Fibroblast of skin of abdomen (primary cell): Measurements from ENCODE around the gene RYR2.
"Not testable (repeated sequence)": the region's sequence is repeated elsewhere in the genome, so short reads cannot be mapped to it uniquely, and the experiment has no call there.

Source experiments
- DNase-seq: peaks from one replicate; pipeline ENCODE4 v3.0.0-alpha.2; 2013

The RYR2 gene

GRCh38 chr1:237580726-237581125 lies 538.7 kb downstream of the RYR2 start:
- no peak for DNase-seq

GRCh38 chr1:237583270-237583669 lies 541.3 kb downstream of the RYR2 start:
- DNase-seq, result no peak

GRCh38 chr1:237583756-237584155 lies 541.8 kb downstream of the RYR2 start:
- no peak for DNase-seq

GRCh38 chr1:237590386-237590785 lies 548.4 kb downstream of the RYR2 start:
- peak; percentile 30 for DNase-seq

GRCh38 chr1:237591353-237591752 lies 549.4 kb downstream of the RYR2 start:
- DNase-seq, result no peak

DNA sequence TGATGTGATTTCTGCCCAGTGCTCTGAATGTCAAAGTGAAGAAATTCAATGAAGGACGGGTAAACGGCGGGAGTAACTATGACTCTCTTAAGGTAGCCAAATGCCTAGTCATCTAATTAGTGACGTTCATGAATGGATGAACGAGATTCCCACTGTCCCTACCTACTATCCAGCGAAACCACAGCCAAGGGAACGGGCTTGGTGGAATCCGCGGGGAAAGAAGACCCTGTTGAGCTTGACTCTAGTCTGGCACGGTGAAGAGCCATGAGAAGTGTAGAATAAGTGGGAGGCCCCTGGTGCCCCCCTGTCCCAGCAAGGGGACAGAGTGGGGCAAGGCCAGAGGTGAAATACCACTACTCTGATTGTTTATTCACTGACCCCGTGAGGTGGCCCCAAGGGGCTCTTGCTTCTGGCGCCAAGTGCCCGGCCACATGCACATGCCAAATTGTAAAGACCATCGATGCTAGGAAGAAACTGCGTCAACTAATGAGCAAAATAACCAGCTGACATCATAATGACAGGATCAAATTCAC lies 561.1 kb downstream of the RYR2 start:
- DNase-seq, result not testable (repeated sequence)

DNA sequence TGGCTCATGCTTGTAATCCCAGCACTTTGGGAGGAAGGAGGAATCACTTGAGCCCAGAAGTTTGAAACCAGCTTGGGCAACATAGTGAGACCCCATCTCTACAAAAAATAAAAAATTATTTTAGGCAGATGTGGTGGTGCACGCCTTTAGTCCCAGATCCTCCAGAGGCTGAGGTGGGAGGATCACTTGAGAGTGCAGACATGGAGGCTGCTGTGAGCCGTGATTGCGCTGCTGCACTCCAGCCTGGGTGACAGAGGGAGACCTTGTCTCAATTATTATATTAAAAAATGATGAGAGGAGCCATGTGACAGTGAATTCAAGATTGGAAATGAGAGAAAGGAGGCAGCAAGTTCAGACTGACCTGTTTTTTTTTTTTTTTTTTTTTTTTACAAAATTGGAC lies 566.4 kb downstream of the RYR2 start:
- DNase-seq, result no peak

- no peak for DNase-seq
Observed at GRCh38 chr1:237610157-237610556, 568.2 kb downstream of the RYR2 start.

DNA sequence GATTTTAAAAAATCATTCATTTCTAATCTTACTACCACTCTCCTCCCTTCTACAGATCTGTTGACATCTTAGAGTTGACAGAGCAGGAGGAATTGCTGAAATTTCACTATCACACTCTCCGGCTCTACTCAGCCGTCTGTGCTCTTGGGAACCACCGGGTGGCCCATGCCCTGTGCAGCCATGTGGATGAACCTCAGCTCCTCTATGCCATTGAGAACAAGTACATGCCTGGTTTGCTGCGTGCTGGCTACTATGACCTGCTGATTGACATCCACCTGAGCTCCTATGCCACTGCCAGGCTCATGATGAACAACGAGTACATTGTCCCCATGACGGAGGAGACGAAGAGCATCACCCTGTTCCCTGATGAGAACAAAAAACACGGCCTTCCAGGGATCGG lies 572.0 kb downstream of the RYR2 start:
- no peak for DNase-seq

DNA sequence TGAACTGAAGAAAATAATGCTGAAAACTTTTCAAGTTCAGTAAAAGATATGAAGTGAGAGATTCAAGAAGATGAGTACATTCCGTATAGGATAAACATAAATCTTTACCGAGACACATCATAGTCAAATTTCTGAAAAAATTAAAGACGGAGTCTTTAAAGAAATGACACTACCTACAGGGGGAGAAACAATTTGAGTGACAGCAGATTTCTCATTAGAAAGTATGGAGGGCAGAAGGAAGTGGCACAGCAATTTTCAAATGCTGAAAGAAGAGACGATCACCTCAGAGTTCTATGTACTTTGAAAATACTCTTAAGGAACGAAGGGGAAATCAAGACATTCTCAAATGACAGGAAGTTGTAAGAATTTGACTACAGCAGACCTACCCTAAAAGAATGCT lies 577.6 kb downstream of the RYR2 start:
- no peak for DNase-seq

GRCh38 chr1:237634922-237635321 lies 592.9 kb downstream of the RYR2 start:
- no peak for DNase-seq

- no peak for DNase-seq
Observed at GRCh38 chr1:237638555-237638954, 596.6 kb downstream of the RYR2 start.

DNA sequence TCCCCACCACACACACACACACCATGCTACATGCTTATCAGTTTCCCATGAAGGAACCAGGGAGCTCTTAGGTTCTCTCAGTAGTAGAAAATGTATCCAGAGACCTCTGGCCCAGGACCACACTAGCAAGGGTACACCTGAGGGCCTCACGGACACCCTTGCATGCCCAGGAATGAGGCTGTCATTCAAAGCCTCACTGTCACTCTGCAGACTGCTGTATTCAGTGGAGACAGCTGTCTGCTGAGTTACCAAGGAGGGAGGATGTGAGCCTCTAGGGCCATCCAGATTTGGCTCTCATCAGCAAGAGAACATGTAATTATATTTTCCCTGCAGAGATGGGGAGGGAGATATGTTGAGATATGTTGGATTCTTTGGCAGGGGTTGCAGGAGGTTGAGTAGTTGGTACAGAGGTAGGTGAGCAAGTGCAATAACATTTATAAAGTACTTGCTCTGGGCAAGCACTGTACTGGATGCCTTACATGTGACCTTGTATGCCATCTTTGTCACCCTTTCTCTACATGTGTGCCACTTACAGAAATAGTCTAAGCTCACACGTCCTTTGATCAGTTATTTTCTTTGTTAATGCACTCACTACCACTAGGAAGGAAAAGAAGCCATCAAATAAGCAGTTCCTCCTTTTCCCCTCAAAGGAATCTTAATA lies 598.2 kb downstream of the RYR2 start:
- DNase-seq, result no peak

GRCh38 chr1:237640966-237641365 lies 599.0 kb downstream of the RYR2 start:
- DNase-seq, result no peak

- no peak for DNase-seq
Observed at GRCh38 chr1:237650809-237651208, 608.8 kb downstream of the RYR2 start.

GRCh38 chr1:237655778-237656177 lies 613.8 kb downstream of the RYR2 start:
- no peak for DNase-seq

DNA sequence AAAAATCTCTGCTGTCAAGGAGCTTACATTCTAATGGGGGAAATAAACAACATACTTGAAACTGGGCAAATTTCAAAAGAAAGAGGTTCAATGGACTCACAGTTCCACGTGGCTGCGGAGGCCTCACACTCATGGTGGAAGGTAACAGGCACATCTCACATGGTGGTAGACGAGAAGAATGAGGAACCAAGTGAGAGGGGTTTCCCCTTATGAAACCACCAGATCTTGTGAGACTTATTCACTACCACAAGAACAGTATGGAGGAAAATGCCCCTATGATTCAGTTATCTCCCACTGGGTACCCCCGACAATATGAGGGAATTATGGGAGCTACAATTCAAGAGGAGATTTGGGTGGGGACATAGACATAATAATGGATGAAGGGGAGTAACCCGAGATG lies 622.4 kb downstream of the RYR2 start:
- DNase-seq, result no peak

GRCh38 chr1:237670302-237670701 lies 628.3 kb downstream of the RYR2 start:
- DNase-seq, result no peak

DNA sequence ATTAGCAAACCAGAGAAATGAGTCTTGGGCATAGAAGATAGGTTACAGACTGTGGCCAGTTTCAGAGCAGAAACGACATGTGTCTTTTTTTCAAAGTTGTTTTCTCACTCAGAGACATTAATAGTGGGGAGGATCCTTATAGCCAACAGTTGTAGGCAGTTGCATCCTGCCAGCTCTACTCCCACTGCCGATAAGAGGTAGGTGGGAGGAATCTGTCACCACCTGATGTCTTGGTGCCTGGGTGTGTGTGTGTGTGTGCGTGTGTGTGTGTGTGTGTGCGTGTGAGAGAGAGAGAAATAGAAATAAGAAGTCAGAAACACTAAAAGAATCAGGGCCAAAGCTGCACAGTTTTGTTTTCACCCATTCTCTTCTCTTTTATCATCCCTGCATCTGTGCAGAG lies 629.3 kb downstream of the RYR2 start:
- no peak for DNase-seq

DNA sequence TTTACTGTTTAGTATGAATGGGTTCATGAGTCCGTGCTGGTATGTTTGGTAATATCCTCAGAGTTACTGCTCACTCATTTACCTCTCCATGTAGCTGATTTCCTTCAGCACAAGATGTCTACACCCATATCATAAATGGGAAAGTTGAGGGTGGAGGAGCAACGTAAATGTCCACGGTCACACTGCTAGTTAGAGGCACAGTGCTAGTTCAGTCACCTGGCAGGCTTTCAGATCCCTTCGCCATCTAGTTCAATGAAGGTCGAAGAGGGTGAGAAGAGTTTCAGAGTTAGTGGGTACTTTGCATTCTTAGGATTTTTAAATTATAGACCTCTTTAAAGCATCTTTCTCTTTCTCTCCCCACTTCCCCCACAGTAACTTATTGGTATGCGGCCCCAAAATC lies 630.0 kb downstream of the RYR2 start:
- no peak for DNase-seq

DNA sequence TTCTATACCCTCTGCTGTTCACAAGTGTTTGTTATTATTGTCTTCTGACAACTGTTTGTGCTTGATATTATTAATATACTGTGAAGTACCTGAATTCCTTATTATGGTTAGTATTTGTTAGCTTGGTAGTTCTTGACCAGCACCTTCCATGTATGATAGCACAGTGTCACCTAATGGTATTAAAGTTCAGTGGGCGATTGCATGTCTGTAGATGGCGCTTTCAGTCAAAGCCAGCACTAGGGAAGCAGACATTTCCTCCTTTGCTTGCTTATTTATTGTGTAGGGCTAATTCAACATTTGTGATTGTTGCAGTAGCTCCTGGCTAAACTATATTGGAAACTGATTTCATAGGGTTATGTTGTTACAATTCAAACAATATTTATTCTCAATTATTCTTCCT lies 630.8 kb downstream of the RYR2 start:
- DNase-seq, result peak; percentile 4

GRCh38 chr1:237673631-237674030 lies 631.6 kb downstream of the RYR2 start:
- DNase-seq, result no peak

DNA sequence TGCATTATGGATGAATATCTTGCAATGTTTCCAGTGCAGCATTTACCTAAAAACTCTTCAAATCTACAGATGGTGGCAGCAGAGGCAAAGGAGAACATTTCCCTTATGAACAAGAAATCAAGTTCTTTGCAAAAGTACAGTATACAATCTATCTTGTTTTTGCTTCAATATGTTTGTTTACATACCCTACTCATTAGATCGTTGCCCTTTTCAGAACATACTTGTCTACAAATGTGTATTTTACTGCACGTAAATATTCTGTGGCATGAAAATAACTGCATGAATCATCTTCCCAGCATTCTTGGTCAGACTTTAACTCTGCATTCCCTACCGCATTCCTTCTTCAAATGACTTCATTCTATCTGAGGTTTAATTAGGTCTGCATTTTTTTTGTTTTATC lies 636.0 kb downstream of the RYR2 start:
- DNase-seq, result peak; percentile 74

DNA sequence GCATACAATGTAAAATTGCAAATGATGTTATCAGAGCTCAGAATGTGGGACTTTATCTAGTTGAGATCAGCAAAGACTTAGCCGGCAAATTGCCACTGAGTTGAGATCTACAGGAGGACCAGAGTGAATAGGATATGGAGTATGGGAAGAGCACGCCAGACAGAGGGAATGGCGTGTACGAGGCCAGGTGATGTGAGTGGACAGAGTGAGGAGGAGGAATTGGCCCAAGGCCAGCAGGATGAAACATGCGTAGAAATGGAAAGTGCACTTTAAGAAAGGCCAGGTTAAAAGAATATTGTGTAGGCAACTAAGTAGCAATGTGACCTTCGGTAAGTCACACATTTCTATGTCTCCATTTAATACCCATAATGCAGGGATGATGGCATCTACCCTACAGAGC lies 637.7 kb downstream of the RYR2 start:
- no peak for DNase-seq

GRCh38 chr1:237681210-237681609 lies 639.2 kb downstream of the RYR2 start:
- DNase-seq, result peak; percentile 13
